ENCODE measurements around the gene TMEM126B. TPM values are rescaled to one million over a fixed set of nuclear protein-coding genes. Genes with fewer than 3 reads are reported as not detected.
"Not testable (repeated sequence)": the region's sequence is repeated elsewhere in the genome, so short reads cannot be mapped to it uniquely, and the experiment has no call there.

TMEM126B gene
- total and polyA plus RNA-seq, 4 donors: 52.9 to 129 (median 65.1) TPM

DNA sequence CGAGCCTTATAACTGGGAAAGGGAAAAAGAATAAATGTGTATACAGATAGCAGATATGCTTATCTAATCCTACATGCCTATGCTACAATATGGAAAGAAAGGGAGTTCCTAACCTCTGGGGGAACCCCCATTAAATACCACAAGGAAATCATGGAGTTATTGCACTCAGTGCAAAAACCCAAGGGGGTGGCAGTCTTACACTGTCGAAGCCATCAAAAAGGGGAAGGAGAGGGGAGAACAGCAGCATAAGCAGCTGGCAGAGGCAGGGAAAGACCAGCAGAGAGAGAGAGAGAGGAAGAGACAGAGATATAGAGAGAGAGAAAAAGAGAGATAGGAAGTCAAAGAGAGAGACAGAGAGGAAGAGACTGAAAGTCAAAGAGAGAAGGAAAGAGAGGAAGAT lies 16.8 kb upstream of the TMEM126B start:
- WGBS, 2 donors: 43 to 53% methylated on average over 2 of the region's 2 CpGs
- not testable (repeated sequence) for H3K27ac ChIP-seq (ENCODE audit: low read depth in 1 of 2, low read length in 1 of 2); DNase-seq; H3K36me3 ChIP-seq (ENCODE audit: control insufficient read depth in 4 of 4, insufficient read depth in 4 of 4, low read length in 4 of 4); H3K4me1 ChIP-seq (ENCODE audit: control insufficient read depth in 5 of 5, insufficient read depth in 5 of 5, low read length in 5 of 5); H3K4me3 ChIP-seq; H3K9me3 ChIP-seq (ENCODE audit: control insufficient read depth in 4 of 4, insufficient read depth in 3 of 4, low read length in 3 of 4); ATAC-seq (ENCODE audit: insufficient read depth, low FRiP score); H3K9ac ChIP-seq (ENCODE audit: insufficient read depth in 1 of 2, low read length in 2 of 2); H3K27me3 ChIP-seq (ENCODE audit: control insufficient read depth in 3 of 3, insufficient read depth in 3 of 3, low read length in 2 of 3)

- Histone ChIP-seq H3K9ac (ENCODE audit: insufficient read depth in 1 of 2, low read length in 2 of 2) (no peak overlapping the region), H3K27me3 (ENCODE audit: control insufficient read depth in 3 of 3, insufficient read depth in 3 of 3, low read length in 2 of 3) (no peaks in the 10 kb centered on the region), H3K9me3 (ENCODE audit: control insufficient read depth in 4 of 4, insufficient read depth in 3 of 4, low read length in 3 of 4) (no peaks in the 10 kb centered on the region), H3K36me3 (ENCODE audit: control insufficient read depth in 4 of 4, insufficient read depth in 4 of 4, low read length in 4 of 4) (peaks cover 0 to 4% (median 0%) of the 10 kb centered on the region in 4 donors), H3K4me1 (ENCODE audit: control insufficient read depth in 5 of 5, insufficient read depth in 5 of 5, low read length in 5 of 5) (no peaks in the 10 kb centered on the region), H3K4me3 (no peak overlapping the region), H3K27ac (ENCODE audit: low read depth in 1 of 2, low read length in 1 of 2) (no peak overlapping the region)
- ATAC-seq (ENCODE audit: insufficient read depth, low FRiP score) (no peak), DNase-seq (no peak)
- 75 to 76% methylated on average over 6 of the region's 6 CpGs for WGBS, 2 donors
- TF ChIP-seq, protein P1, sequence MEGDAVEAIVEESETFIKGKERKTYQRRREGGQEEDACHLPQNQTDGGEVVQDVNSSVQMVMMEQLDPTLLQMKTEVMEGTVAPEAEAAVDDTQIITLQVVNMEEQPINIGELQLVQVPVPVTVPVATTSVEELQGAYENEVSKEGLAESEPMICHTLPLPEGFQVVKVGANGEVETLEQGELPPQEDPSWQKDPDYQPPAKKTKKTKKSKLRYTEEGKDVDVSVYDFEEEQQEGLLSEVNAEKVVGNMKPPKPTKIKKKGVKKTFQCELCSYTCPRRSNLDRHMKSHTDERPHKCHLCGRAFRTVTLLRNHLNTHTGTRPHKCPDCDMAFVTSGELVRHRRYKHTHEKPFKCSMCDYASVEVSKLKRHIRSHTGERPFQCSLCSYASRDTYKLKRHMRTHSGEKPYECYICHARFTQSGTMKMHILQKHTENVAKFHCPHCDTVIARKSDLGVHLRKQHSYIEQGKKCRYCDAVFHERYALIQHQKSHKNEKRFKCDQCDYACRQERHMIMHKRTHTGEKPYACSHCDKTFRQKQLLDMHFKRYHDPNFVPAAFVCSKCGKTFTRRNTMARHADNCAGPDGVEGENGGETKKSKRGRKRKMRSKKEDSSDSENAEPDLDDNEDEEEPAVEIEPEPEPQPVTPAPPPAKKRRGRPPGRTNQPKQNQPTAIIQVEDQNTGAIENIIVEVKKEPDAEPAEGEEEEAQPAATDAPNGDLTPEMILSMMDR (IDR thresholded peaks at IDR 0.05; ENCODE audit: control extremely low read depth, extremely low read depth): no peak
Observed at GRCh38 chr11:85619499-85619898, 8.9 kb upstream of the TMEM126B start.

DNA sequence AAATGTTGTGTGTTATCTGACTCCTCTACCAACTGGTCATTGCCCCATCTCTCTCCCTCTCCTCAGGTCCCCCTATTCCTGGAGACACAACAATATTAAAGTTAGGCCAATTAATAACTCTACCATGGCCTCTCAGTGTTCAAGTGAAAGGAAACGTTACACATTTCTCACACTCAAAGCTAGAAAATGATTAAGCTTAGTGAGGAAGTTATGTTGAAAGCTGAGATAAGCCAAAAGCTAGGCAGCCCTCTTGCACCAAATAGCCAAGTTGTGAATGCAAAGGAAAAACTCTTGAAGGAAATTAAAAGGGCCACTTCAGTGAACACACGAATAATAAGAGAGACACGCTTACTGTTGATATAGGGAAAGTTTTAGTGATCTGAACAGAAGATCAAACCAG lies 8.1 kb upstream of the TMEM126B start:
- Histone ChIP-seq H3K4me3 (no peak overlapping the region), H3K9ac (ENCODE audit: insufficient read depth in 1 of 2, low read length in 2 of 2) (no peak overlapping the region), H3K9me3 (ENCODE audit: control insufficient read depth in 4 of 4, insufficient read depth in 3 of 4, low read length in 3 of 4) (no peaks in the 10 kb centered on the region), H3K27ac (ENCODE audit: low read depth in 1 of 2, low read length in 1 of 2) (no peak overlapping the region), H3K36me3 (ENCODE audit: control insufficient read depth in 4 of 4, insufficient read depth in 4 of 4, low read length in 4 of 4) (peaks cover 0 to 4% (median 0%) of the 10 kb centered on the region in 4 donors), H3K27me3 (ENCODE audit: control insufficient read depth in 3 of 3, insufficient read depth in 3 of 3, low read length in 2 of 3) (no peaks in the 10 kb centered on the region), H3K4me1 (ENCODE audit: control insufficient read depth in 5 of 5, insufficient read depth in 5 of 5, low read length in 5 of 5) (peaks cover 0 to 5% (median 2%) of the 10 kb centered on the region in 5 donors)
- DNase-seq (peak; percentile 19 to 73 (median 37)), ATAC-seq (ENCODE audit: insufficient read depth, low FRiP score) (no peak)
- 57 to 72% methylated on average over 3 of the region's 3 CpGs for WGBS, 2 donors
- TF ChIP-seq, protein P1 (IDR thresholded peaks at IDR 0.05; ENCODE audit: control extremely low read depth, extremely low read depth): no peak

DNA sequence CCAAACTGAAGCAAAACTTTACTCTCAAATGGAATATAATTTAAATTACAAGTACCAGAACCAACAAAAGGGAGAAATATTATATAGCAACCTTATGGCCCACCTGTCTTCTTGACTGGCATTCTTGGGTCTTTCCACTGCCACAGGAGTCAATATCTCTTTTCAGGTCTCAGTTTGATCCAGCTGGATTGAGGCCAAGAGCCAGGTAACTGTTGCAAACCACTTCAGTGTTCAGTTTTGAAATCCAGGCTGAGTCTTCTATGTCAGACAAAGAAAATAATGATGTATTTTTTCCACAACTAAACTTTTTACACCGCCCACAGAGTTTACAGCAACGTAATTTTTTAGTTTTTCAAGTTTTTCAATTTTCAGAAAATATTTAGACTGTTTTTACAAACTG lies 1.9 kb upstream of the TMEM126B start:
- H3K4me1 ChIP-seq (ENCODE audit: control insufficient read depth in 5 of 5, insufficient read depth in 5 of 5, low read length in 5 of 5): peaks cover 0 to 37% (median 10%) of the 10 kb centered on the region in 5 donors
- H3K27me3 ChIP-seq (ENCODE audit: control insufficient read depth in 3 of 3, insufficient read depth in 3 of 3, low read length in 2 of 3): no peaks in the 10 kb centered on the region
- peak overlapping the region in 1 of 2 donors; percentile 96 for H3K27ac ChIP-seq (ENCODE audit: low read depth in 1 of 2, low read length in 1 of 2)
- no peak overlapping the region for H3K4me3 ChIP-seq
- ATAC-seq (ENCODE audit: insufficient read depth, low FRiP score) (no peak), DNase-seq (peak; percentile 18 to 59 (median 21))
- TF ChIP-seq, protein P1 (IDR thresholded peaks at IDR 0.05; ENCODE audit: control extremely low read depth, extremely low read depth): no peak
- peaks cover 0 to 4% (median 2%) of the 10 kb centered on the region in 4 donors for H3K36me3 ChIP-seq (ENCODE audit: control insufficient read depth in 4 of 4, insufficient read depth in 4 of 4, low read length in 4 of 4)
- WGBS, 2 donors: 47 to 82% methylated on average over 2 of the region's 2 CpGs
- H3K9me3 ChIP-seq (ENCODE audit: control insufficient read depth in 4 of 4, insufficient read depth in 3 of 4, low read length in 3 of 4): no peaks in the 10 kb centered on the region
- peak overlapping the region; percentile 56 to 94 for H3K9ac ChIP-seq (ENCODE audit: insufficient read depth in 1 of 2, low read length in 2 of 2)
